Spleen (tissue), 7 donors: ENCODE measurements around the gene THSD4.

Source experiments
- CTCF ChIP-seq, 11 experiments: fragments of 200-600 bp in 7 of 11; fragments of 450-650 bp in 4 of 11; sonication (generic) in 4 of 11; IDR thresholded peaks in 8 of 11; conservative IDR thresholded peaks in 3 of 11; 1 replicate in 7 of 11; 2 replicates in 4 of 11; pipeline versions ENCODE4 v1.4.0 to v1.8.0; 2016 to 2021; ENCODE audit warnings: antibody characterized with exemption in 11 of 11, inconsistent platforms in 4 of 11, mild to moderate bottlenecking in 1 of 11
- POLR2A ChIP-seq, 3 donors: fragments of 450-650 bp; IDR thresholded peaks; one replicate each; pipeline ENCODE4 v1.5.1; 2017; ENCODE audit warnings: antibody characterized with exemption in 3 of 3, mild to moderate bottlenecking in 1 of 3
- POLR2AphosphoS5 ChIP-seq, 3 donors: sonication (generic); formaldehyde crosslinking; IDR thresholded peaks; one replicate each; pipeline ENCODE4 v1.5.1; 2017; ENCODE audit warnings: antibody characterized with exemption in 3 of 3
- donor health status: DM: no; HTN: no; CAD: no; lungs with moderate emphysema.
- donor health status: DM: no; HTN: no; CAD: no.
- donor health status: DM: no; HTN: no; CAD: no.

GRCh38 chr15:71638876-71639275 is 523.6 kb downstream of the THSD4 start:
- TF ChIP-seq CTCF (IDR thresholded peaks at IDR 0.05 in 8 of 11, conservative IDR thresholded peaks at IDR 0.05 in 3 of 11): no peak
- TF ChIP-seq POLR2A (IDR thresholded peaks at IDR 0.05): no peak
- no peak for TF ChIP-seq POLR2AphosphoS5 (IDR thresholded peaks at IDR 0.05)
